Testis (tissue), 3 donors: ENCODE results near the gene ID3. TPM values are rescaled to one million over a fixed set of nuclear protein-coding genes. Genes with fewer than 3 reads are reported as not detected.

ENCODE experiments used
- DNase-seq: peaks from one replicate; pipeline ENCODE4 v3.0.0-alpha.2; 2019
- H3K27ac ChIP-seq, 2 donors: fragments of 200-600 bp; sonication (generic); one replicate each; pipeline ENCODE4 v1.5.1; 2019
- H3K27me3 ChIP-seq: fragments of 200-600 bp; sonication (generic); one replicate; pipeline ENCODE4 v1.5.1; 2019
- H3K36me3 ChIP-seq: fragments of 200-600 bp; sonication (generic); one replicate; pipeline ENCODE4 v1.5.1; 2017; ENCODE audit warnings: low read depth; ENCODE audit errors: missing control alignments
- H3K4me1 ChIP-seq: fragments of 200-600 bp; sonication (generic); one replicate; pipeline ENCODE4 v1.5.1; 2019
- H3K4me3 ChIP-seq, 2 donors: fragments of 200-600 bp; sonication (generic); one replicate each; pipeline ENCODE4 v1.5.1; 2017 to 2019
- H3K9me3 ChIP-seq: fragments of 200-600 bp; sonication (generic); one replicate; pipeline ENCODE4 v1.5.1; 2017
- CTCF ChIP-seq, 3 experiments: fragments of 450-650 bp in 2 of 3; fragments of 200-600 bp in 1 of 3; sonication (generic) in 1 of 3; IDR thresholded peaks; one replicate each; pipeline ENCODE4 v1.5.1; 2016 to 2019; ENCODE audit warnings: antibody characterized with exemption in 3 of 3, mild to moderate bottlenecking in 2 of 3, moderate library complexity in 1 of 3
- POLR2A ChIP-seq: fragments of 450-650 bp; IDR thresholded peaks from one replicate; pipeline ENCODE4 v1.6.1; 2017; ENCODE audit warnings: antibody characterized with exemption, mild to moderate bottlenecking, moderate library complexity
- WGBS, 2 donors: methylation state at CpG; one replicate each; pipeline ENCODE4 v1.1.5; 2018; 5-methylcytosine and 5-hydroxymethylcytosine counted together
- intact Hi-C: fragments of 100-400 bp; cut with DNase I; formaldehyde crosslinking; loops from one replicate; pipeline ENCODE4 v1.15.1; 2023; ENCODE audit warnings: low total_unique reads
- polyA plus RNA-seq: library from polyadenylated mRNA; stranded (reverse); fragments of 350-450 nt; fragmentation: Illumina TruSeq; extraction: RNeasy Lipid Tissue Mini Kit (QIAGEN cat#74804); gene quantifications from one replicate; pipeline ENCODE4 v1.2.3, GENCODE V29; 2014; ENCODE audit warnings: low read depth, low replicate concordance; ENCODE audit not compliant: insufficient read depth
- total RNA-seq, 2 donors: library from RNA; depleted of rRNA; stranded (reverse); fragments of >200 nt; gene quantifications; one replicate each; pipeline ENCODE4 v1.2.3, GENCODE V29; 2016

Gene ID3
- total and polyA plus RNA-seq, 3 donors from 2014 or later = 24.5 to 34.5 (median 27.2) TPM

- WGBS, 2 donors = 90 to 91% methylated on average over 11 of the region's 11 CpGs
- no peak for DNase-seq
- Histone ChIP-seq H3K27ac (no peak overlapping the region), H3K4me3 (no peak overlapping the region), H3K36me3 (no peaks in the 10 kb centered on the region), H3K4me1 (no peaks in the 10 kb centered on the region), H3K9me3 (no peaks in the 10 kb centered on the region), H3K27me3 (no peaks in the 10 kb centered on the region)
- TF ChIP-seq CTCF (IDR thresholded peaks at IDR 0.05) (no peak), POLR2A (no peak)
- intact Hi-C loops = no loop called here
Measured at GRCh38 chr1:23601135-23601967, 42.0 kb upstream of the ID3 start.

GRCh38 chr1:23600283-23600682 is 41.0 kb upstream of the ID3 start:
- Histone ChIP-seq H3K9me3 (no peaks in the 10 kb centered on the region), H3K4me1 (no peaks in the 10 kb centered on the region), H3K27me3 (no peaks in the 10 kb centered on the region), H3K27ac (no peak overlapping the region), H3K4me3 (no peak overlapping the region), H3K36me3 (no peaks in the 10 kb centered on the region)
- WGBS, 2 donors = 84 to 87% methylated on average over 6 of the region's 6 CpGs
- TF ChIP-seq CTCF (IDR thresholded peaks at IDR 0.05) = no peak
- TF ChIP-seq POLR2A = no peak
- DNase-seq = no peak
- intact Hi-C loops = no loop called here

- Histone ChIP-seq H3K27me3 (no peaks in the 10 kb centered on the region), H3K4me1 (no peaks in the 10 kb centered on the region), H3K36me3 (no peaks in the 10 kb centered on the region), H3K9me3 (no peaks in the 10 kb centered on the region), H3K27ac (no peak overlapping the region), H3K4me3 (no peak overlapping the region)
- intact Hi-C loops = no loop called here
- 75 to 76% methylated on average over 1 of the region's 1 CpG for WGBS, 2 donors
- TF ChIP-seq CTCF (IDR thresholded peaks at IDR 0.05) (no peak), POLR2A (no peak)
- no peak for DNase-seq
Measured at GRCh38 chr1:23599125-23599524, 39.8 kb upstream of the ID3 start.

GRCh38 chr1:23598424-23598823 is 39.1 kb upstream of the ID3 start:
- H3K27me3 ChIP-seq = no peaks in the 10 kb centered on the region
- no peaks in the 10 kb centered on the region for H3K4me1 ChIP-seq
- WGBS, 2 donors = 86 to 88% methylated on average over 5 to 8 of the region's 8 CpGs
- no peak overlapping the region for H3K4me3 ChIP-seq
- no peak for DNase-seq
- no peaks in the 10 kb centered on the region for H3K36me3 ChIP-seq
- no peak overlapping the region for H3K27ac ChIP-seq
- intact Hi-C loops = no loop called here
- H3K9me3 ChIP-seq = no peaks in the 10 kb centered on the region
- TF ChIP-seq POLR2A (no peak), CTCF (IDR thresholded peaks at IDR 0.05) (no peak)
